ENCODE results near the gene ITGB2. TPM values are rescaled to one million over a fixed set of nuclear protein-coding genes. Genes with fewer than 3 reads are reported as not detected.

Gene ITGB2
- total RNA-seq = 10 to 100 TPM; 16.7 to 63.6 TPM

DNA sequence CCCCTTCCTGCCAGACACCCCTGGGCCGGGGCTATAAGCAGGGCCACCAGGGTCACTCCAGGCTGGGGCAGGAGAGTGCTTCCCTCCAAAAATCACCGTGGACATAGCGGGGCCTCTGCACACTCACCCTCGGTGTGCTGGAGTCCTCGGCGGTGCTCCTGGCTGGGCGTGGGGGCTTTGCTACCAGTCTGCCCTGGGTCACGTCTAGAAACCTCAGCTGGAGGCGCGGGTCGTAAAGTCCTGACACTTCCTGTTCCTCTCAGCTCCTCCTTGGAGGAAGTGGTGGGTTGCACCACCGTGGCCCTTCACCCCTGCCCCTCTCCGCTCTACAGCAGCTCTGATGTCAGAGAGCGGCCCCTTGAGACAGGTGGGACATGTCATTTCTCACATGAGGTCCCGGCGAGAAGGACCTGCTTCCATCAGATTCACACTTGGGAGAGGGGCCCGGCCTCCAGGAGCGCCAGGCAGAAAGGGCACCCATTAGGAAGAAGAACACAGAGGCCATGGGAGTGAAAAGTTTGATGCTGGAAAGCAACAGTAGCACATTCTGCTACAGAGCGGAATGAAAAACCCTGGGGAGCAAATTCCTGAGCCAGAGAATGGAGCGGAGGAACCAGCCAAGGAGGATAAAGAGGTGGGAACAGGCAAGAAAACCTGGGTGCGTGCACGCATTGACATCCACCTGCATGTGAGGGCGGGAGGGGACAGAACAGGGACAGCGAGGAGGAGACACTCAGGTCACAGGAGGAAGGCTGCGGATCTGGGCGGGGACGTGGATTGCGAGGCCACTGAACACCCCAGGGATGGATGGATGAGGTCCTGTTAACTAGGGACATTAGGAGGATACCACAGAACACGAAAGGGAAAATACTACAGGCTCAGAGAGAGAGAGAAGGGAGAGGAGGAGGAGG is at the start of gene ITGB2:
ITGB2 (minus strand) TSS at position 206 of the 911 bp plus-strand sequence. CDS start 10,117 bp downstream, outside the sequence.
- peak within 1 kb of the TSS; percentile 5 to 35 for H3K4me3 ChIP-seq
- H3K4me1 ChIP-seq = peaks cover 0 to 8% of the 10 kb centered on the region in 2 donors
- H3K36me3 ChIP-seq = no peaks in the 10 kb centered on the region
- TF ChIP-seq, protein P1, sequence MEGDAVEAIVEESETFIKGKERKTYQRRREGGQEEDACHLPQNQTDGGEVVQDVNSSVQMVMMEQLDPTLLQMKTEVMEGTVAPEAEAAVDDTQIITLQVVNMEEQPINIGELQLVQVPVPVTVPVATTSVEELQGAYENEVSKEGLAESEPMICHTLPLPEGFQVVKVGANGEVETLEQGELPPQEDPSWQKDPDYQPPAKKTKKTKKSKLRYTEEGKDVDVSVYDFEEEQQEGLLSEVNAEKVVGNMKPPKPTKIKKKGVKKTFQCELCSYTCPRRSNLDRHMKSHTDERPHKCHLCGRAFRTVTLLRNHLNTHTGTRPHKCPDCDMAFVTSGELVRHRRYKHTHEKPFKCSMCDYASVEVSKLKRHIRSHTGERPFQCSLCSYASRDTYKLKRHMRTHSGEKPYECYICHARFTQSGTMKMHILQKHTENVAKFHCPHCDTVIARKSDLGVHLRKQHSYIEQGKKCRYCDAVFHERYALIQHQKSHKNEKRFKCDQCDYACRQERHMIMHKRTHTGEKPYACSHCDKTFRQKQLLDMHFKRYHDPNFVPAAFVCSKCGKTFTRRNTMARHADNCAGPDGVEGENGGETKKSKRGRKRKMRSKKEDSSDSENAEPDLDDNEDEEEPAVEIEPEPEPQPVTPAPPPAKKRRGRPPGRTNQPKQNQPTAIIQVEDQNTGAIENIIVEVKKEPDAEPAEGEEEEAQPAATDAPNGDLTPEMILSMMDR (IDR thresholded peaks at IDR 0.05) = no peak
- H3K9me3 ChIP-seq = no peaks in the 10 kb centered on the region
- no peak for DNase-seq (ENCODE audit: low spot score)
- H3K27ac ChIP-seq = no peak within 1 kb of the TSS
- no peaks in the 10 kb centered on the region for H3K27me3 ChIP-seq

- DNase-seq (ENCODE audit: low spot score) = no peak
- Histone ChIP-seq H3K9me3 (no peaks in the 10 kb centered on the region), H3K27me3 (no peaks in the 10 kb centered on the region), H3K4me1 (peaks cover 0 to 59% of the 10 kb centered on the region in 2 donors), H3K4me3 (no peak overlapping the region), H3K36me3 (peaks cover 30% of the 10 kb centered on the region), H3K27ac (peak overlapping the region in 1 of 2 donors; percentile 6)
- TF ChIP-seq, protein P1 (IDR thresholded peaks at IDR 0.05) = no peak
Measured at GRCh38 chr21:44969931-44970755, 49.4 kb upstream of the ITGB2 start.

DNA sequence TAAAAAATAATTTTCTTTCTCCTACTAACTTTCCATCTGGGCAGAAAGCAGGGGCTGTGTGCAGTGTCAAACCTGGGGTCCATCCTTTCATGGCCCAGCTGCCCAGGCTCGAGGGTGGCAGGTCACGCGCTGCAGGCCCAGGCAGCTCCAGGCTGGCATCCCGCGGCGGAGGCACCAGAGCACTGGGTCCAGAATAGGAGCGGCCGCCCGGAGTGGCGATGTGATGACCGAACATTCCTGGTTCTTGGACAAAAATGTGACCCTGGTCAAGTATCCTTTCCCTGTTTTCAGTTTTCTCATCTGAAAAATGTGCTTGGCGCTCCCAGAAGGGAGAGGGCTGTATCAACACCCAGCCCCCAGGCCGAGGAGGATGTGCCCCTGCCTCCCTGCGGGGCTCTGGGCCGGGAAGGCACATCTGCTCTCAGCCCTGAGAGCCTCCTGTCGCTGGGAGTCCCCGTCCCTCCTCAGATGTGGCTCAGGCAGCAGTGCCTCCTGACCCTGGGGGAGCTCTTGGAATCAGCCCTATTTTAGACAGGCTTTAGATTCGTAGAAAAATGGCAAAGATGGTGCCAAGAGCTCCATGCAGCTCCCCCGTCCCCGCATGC is 48.5 kb upstream of the ITGB2 start:
- peak overlapping the region; percentile 6 to 20 for H3K27ac ChIP-seq
- no peak for DNase-seq (ENCODE audit: low spot score)
- no peaks in the 10 kb centered on the region for H3K9me3 ChIP-seq
- no peak overlapping the region for H3K4me3 ChIP-seq
- H3K27me3 ChIP-seq = no peaks in the 10 kb centered on the region
- peaks cover 22% of the 10 kb centered on the region for H3K36me3 ChIP-seq
- TF ChIP-seq, protein P1 (IDR thresholded peaks at IDR 0.05) = no peak
- H3K4me1 ChIP-seq = peaks cover 0 to 61% of the 10 kb centered on the region in 2 donors

DNA sequence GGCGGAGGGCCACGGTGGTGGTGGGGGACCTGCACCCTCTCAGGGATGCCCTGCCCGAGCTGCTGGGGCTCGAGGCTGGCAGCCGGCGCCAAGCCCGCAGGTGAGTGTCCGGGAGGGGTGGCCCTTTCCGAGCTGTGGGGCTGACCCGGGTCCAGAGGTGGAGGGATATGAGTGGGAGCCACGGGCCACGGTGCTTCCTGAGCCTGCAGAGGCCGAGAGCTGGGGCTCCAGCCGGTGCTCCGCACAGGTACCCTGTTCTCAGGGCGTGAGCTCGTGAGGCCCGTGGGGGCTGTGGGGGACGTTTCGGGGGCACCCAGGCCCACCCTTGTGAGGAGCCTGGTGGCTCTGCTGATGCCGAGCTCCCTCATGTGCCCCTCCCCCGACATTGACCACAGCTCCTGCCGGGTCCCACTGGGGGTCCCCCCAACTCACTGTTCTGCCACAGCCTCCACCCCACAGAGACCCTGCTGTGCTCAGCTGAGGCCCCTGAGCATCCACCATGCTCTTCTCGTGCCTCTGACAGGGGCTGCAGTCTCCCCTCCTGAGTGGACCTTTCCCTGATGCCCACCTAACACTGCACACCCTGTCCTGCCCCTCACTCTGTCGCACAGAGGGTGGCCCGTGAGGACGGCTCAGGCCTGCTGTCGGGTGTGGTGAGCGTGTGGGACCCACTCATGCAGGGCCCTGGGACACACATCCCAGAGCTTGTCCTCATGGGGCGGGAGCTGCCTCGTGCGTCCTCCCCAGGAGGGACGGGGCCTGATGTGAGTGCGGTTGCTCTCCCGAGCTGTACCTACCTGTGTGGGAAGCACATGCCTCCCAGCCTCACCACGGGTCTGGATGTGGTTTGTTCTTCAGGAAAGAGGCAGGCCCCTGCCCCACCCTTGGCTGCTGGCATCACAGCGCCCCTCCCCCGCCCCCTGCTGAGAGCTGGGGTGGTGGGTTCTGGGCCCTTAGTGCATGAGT is 46.7 kb upstream of the ITGB2 start:
- no peak for DNase-seq (ENCODE audit: low spot score)
- no peak overlapping the region for H3K4me3 ChIP-seq
- H3K36me3 ChIP-seq = peaks cover 19% of the 10 kb centered on the region
- no peaks in the 10 kb centered on the region for H3K27me3 ChIP-seq
- TF ChIP-seq, protein P1 (IDR thresholded peaks at IDR 0.05) = no peak
- H3K4me1 ChIP-seq = peaks cover 0 to 62% of the 10 kb centered on the region in 2 donors
- H3K9me3 ChIP-seq = no peaks in the 10 kb centered on the region
- H3K27ac ChIP-seq = peak overlapping the region; percentile 52 to 72
